GM19351 (cell line): ENCODE results near the gene STAT5B.
"Not testable (repeated sequence)": the region's sequence is repeated elsewhere in the genome, so short reads cannot be mapped to it uniquely, and the experiment has no call there.

Source experiments
- ATAC-seq: cut with Tn5 transposase; IDR thresholded peaks from one replicate; pipeline ENCODE4 v1.9.1; 2021; ENCODE audit warnings: mild to moderate bottlenecking, moderate library complexity; ENCODE audit not compliant: unreplicated experiment

Gene STAT5B

DNA sequence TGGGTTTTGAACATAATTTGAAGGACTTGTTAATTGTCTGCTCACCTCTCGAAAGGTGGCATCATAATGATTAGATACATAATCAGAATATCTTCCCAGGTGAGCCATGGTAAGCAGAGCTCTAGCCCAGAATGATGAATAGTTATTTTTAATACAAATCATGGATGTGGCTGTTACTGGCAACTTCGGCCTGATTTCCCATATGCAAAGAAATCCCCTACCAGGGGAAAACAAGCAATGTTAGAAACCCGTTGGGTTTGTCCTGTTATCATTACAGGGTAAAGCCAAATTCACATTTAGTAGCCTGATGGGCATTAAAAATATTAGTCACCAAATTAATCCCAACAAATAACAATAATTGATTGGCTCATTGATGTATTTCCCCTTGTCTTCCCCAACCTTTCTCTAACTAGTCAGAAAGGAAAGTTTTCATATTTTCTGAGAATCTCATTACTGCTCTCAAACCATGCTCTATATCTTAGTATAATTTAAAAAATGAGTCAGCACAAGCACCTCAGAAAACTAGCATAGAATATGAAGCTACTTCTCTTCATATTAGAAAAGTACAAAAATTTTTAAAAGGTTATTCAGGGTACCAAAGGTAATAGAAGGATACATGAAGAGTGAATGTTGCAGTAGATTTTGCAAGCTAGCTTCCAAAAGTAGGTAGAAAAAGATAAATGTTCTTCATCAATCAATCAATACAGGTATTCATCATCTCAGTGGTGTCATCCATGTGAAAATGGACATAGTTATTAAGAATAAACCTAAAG is 5.0 kb downstream of the STAT5B start:
- ATAC-seq, result no peak

GRCh38 chr17:42270596-42270995 is 5.6 kb downstream of the STAT5B start:
- no peak for ATAC-seq

GRCh38 chr17:42270170-42270535 is 6.0 kb downstream of the STAT5B start:
- no peak for ATAC-seq

DNA sequence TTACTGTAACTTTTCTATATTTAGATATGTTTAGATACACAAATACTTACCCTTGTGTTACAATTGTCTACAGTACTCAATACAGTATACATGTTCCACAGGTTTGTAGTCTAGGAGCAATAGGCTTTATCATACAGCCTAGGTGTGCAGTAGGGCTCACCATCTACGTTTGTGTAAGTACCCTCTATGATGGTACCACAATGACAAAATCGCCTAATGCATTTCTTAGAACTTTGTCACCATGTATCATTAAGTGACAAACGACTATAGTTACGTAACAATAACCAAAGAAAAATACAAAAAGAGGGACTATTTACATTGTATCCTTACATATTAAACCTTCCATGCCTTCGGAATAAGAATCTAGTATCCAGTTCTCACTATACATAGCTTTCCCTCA is 8.0 kb downstream of the STAT5B start:
- ATAC-seq, result no peak

GRCh38 chr17:42266918-42267766 is 9.0 kb downstream of the STAT5B start:
- no peak for ATAC-seq

DNA sequence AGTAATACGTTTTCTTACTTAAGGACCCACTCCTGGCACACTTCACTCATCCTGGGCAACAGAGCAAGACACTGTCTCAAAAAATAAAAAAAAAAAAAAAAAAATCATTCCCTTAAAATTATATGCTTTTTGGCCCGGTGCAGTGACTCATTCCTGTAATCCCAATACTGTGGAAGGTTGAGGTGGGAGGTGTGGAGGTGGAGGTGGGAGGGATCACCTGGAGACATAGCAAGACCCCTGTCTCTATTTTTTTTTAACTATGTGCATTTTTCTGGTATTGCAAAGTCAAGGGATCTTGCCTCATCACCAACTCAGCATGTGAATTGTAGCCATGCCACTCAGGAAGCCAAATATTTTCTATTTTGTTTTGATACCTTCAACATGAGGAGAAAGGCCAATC is 9.7 kb downstream of the STAT5B start:
- no peak for ATAC-seq

DNA sequence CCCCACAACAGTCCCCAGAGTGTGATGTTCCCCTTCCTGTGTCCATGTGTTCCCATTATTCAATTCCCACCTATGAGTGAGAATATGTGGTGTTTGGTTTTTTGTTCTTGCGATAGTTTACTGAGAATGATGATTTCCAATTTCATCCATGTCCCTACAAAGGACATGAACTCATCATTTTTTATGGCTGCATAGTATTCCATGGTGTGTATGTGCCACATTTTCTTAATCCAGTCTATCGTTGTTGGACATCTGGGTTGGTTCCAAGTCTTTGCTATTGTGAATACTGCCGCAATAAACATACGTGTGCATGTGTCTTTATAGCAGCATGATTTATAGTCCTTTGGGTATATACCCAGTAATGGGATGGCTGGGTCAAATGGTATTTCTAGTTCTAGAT is 11.8 kb downstream of the STAT5B start:
- not testable (repeated sequence) for ATAC-seq

DNA sequence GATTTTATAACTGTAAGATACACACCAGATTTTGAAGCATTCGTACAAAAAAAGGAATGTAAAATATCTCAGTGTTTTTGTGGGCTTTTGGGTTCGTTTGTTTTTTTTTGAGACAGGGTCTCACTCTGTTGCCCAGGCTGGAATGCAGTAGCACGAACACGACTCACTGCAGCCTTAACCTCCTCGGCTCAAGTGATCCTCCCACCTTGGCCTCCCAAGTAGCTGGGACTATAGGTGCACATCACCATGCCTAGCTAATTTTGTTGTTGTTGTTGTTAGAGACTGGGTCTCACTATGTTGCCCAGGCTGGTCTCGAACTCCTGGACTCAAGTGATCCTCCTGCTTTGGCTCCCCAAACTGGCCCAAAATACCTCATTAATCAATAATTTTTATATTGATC is 15.9 kb downstream of the STAT5B start:
- no peak for ATAC-seq

DNA sequence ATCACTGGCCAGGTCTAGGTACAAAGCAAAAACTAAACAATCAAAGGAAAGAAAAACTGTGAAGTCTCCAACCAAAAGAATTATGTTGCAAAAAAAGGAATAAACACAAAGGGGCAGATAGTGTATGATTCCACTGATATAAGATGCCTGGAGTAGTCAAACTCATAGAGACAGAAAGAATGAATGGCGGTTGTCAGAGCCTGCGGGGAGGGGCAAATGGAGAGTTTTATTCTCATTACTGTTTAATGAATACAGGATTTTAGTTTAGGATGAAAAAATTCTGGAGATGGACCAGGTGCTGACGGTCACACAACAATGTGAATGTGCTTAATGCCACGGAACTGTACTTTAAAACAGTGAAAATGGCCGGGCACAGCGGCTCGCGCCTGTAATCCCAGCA is 20.7 kb downstream of the STAT5B start:
- ATAC-seq, result no peak

GRCh38 chr17:42253578-42253977 is 22.6 kb downstream of the STAT5B start:
- ATAC-seq, result no peak

DNA sequence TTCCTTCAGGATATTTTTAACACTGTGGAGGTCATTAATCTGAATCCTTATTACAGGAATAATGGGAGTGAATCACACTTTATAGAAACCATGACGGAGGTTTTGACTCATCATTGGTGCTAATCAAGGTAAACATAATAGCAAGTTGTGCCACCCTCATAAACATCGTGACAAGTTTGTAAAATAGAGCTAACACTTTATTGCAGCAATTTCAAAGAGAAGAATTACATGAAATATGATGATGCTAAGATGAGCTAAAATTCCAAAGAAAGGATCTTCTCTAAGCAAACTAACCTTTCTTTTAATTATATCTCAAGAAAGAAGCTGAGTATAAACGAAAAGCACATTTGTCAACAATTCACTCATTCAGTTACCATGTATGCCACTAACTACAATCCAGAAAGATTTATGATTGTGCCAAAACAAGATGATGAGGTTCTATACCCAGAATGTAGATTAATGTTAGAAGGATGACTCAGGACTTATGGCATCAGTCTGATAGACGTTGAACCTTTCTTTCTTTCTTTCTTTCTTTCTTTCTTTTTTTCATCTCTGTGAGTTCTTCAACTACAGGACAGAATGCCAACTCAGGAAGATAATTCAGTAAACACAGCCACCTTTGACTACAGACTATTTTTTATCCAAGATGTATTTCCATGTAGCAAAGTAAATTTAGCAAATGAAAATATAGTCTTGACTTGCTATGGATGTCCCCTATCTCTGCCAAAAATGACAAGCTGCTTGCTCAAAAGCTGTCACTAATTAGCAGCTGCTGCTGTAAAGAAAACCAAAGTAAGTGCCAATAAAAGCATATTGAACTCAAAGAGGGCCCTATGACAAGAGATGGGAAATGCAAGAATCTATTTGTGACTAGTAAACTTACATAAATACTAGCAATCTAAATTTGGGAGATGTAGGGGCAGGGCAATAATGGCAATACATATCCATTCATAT is 23.3 kb downstream of the STAT5B start:
- no peak for ATAC-seq

- ATAC-seq, result no peak
These were observed 25.1 kb downstream of the STAT5B start for GRCh38 chr17:42251115-42251514.

DNA sequence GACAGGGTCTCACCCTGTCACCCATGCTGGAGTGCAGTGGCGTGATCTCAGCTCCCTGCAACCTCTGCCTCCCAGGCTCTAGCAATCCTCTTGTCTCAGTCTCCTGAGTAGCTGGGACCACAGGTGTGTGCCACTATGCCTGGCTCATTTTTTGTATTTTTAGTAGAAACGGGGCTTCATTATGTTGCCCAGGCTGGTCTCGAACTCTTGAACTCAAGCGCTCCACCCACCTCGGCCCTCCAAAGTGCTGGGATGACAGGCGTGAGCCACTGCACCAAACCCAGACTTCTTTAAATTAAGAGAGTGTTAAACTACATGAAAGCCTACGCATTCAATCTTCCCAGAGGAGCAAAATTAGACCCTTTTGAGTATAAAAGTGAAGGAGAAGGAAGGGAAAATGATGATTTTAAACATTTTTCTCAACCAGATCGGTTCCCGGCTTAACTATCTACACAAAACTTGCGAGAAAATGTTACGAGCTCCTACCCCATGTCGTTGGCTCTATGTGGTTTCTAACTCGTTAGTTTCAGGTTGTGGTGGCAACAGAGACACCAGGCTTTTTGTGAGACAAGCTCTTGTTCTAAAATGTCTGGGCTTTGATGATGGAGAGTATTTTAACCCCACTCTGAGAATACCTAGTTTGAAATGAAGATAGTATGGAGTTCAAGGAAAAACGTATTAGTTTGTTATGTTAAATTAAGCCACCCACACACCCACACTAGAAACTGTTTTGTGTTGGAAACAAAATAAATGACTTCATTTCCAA is 26.3 kb downstream of the STAT5B start:
- ATAC-seq, result no peak

DNA sequence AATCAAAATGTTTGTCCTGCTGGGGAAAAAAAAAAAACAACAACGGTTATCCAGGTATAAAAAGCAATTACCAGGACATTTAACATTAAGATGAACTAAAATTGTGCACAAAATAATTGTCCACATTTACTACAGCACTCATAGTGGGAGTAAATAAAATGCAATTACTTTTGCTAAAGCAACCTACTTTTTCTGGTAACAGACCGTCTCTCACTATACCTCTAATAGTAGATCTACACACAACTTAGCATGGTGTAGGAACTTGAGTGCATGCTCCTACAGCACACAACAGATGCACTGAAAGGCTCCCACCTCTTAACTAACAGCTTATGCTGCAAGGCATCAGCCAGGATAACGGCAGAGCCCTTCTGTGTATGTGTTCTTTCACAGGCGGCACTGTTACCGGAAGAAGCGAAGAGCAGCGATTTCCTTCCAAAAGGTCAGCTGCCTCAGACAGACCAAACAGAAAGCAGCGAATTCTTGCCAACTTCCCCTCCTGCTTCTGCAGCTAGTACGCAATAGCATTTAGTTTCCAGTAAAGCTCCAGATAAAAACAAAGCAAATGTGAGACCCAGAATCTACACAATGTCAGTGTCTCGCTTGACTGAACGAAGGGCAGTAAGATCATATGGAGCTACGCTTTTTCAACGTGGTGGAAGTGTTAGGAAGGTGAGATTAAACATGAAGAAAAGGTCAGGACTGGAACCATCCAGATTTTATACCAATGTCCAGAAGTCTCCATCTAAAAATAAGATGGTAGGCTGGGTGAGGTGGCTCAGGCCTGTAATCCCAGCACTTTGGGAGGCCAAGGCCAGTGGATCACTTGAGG is 27.6 kb downstream of the STAT5B start:
- ATAC-seq, result peak; percentile 71

GRCh38 chr17:42247734-42248133 is 28.5 kb downstream of the STAT5B start:
- no peak for ATAC-seq

GRCh38 chr17:42246515-42246914 is 29.7 kb downstream of the STAT5B start:
- no peak for ATAC-seq

DNA sequence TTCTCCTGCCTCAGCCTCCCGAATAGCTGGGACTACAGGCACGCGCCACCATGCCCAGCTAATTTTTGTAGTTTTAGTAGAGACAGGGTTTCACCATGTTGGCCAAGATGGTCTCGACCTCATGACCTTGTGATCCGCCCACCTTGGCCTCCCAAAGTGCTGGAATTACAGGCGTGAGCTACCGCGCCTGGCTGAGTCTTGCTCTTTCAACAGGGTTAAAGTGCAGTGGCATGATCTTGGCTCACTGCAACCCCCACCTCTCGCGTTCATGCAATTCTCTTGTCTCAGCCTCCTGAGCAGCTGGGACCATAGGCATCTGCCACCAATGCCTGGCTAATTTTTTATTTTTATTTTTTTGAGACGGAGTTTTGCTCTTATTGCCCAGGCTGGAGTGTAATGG is 31.0 kb downstream of the STAT5B start:
- not testable (repeated sequence) for ATAC-seq

DNA sequence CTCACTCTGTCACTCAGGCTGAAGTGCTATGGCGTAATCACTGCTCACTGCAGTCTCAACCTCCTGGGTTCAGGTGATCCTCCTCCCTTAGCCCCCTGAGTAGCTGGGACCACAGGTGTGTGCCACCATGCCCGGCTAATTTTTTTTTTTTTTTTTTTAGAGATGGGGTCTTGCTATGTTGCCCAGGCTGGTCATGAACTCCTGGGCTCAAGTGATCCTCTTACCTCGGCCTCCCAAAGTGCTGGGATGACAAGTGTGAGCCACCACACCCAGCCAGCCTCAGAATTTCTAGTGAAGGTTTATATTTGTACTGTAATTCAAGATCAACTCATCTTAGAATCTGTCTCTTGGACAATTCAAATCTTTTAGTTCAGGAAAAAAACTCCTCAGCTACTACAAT is 32.1 kb downstream of the STAT5B start:
- ATAC-seq, result not testable (repeated sequence)

DNA sequence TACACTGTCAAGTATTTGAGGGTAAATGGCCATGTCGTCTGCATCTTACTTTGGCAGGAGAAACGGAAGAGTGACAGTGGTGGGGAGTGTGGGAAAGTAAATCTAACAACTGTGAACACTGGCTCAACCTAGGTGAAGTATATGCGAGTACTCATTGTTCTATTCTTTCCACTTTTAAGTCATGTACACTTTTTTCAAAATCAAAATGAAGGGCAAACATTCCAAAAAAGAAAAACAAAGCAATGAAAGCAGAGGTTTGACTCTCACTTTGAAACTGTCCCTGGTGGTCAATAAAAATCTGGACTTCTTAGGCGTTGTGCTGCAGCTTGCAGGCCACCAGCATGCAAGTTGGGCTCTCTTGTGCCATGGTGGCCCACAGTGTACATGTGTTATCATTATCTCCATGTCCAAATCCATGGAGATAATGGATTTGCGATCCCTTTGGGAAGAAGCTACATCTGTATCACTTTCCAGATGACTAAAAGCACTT is 32.7 kb downstream of the STAT5B start:
- no peak for ATAC-seq
